Loucy (cell line): ENCODE measurements around the gene SUSD2.

Source experiments
- H2AFZ ChIP-seq: fragments of 200-600 bp; sonication (generic); 2 replicates; pipeline ENCODE4 v1.6.0; 2016; ENCODE audit warnings: antibody characterized with exemption, mild to moderate bottlenecking, low read length, moderate library complexity
- H3F3A ChIP-seq: fragments of 200-600 bp; 2 replicates; pipeline ENCODE4 v1.6.0; 2016; ENCODE audit warnings: antibody characterized with exemption, low read depth, mild to moderate bottlenecking
- H3K27me3 ChIP-seq: fragments of 200-600 bp; sonication (generic); 2 replicates; pipeline ENCODE4 v1.6.1; 2014; ENCODE audit warnings: low read length, mild to moderate bottlenecking; ENCODE audit not compliant: insufficient read depth, poor library complexity, severe bottlenecking
- H3K36me3 ChIP-seq: fragments of 200-600 bp; sonication (generic); 2 replicates; pipeline ENCODE4 v1.6.1; 2016; ENCODE audit warnings: low read length; ENCODE audit not compliant: insufficient read depth
- H3K4me1 ChIP-seq: fragments of 200-600 bp; sonication (generic); 2 replicates; pipeline ENCODE4 v1.5.1; 2014; ENCODE audit warnings: low read length, mild to moderate bottlenecking; ENCODE audit not compliant: insufficient read depth, poor library complexity, severe bottlenecking
- H3K4me2 ChIP-seq: fragments of 200-600 bp; sonication (generic); 2 replicates; pipeline ENCODE4 v1.6.0; 2014; ENCODE audit warnings: antibody characterized with exemption, low read length, low read depth, mild to moderate bottlenecking; ENCODE audit not compliant: poor library complexity, severe bottlenecking
- H3K4me3 ChIP-seq: fragments of 200-600 bp; sonication (generic); 2 replicates; pipeline ENCODE4 v1.5.1; 2014; ENCODE audit warnings: low read length, mild to moderate bottlenecking, mixed read lengths; ENCODE audit not compliant: poor library complexity, severe bottlenecking
- H3K79me2 ChIP-seq: fragments of 200-600 bp; sonication (generic); 2 replicates; pipeline ENCODE4 v1.6.1; 2014; ENCODE audit warnings: low read length; ENCODE audit not compliant: insufficient read depth
- H3K9ac ChIP-seq: fragments of 200-600 bp; sonication (generic); 2 replicates; pipeline ENCODE4 v1.6.0; 2014; ENCODE audit warnings: mild to moderate bottlenecking, low read depth, low read length, moderate library complexity; ENCODE audit not compliant: poor library complexity, severe bottlenecking
- H3K9me2 ChIP-seq: fragments of 200-600 bp; sonication (generic); replicated peaks from 2 replicates; pipeline ENCODE4 v1.6.1; 2016; ENCODE audit warnings: low read depth, low read length, mixed read lengths
- H3K9me3 ChIP-seq: fragments of 200-600 bp; sonication (generic); 2 replicates; pipeline ENCODE4 v1.6.1; 2014; ENCODE audit warnings: mild to moderate bottlenecking, antibody characterized with exemption, low read length, low read depth; ENCODE audit not compliant: insufficient read depth
- H4K20me1 ChIP-seq: fragments of 200-600 bp; sonication (generic); 2 replicates; pipeline ENCODE4 v1.6.0; 2014; ENCODE audit warnings: antibody characterized with exemption, low read length, mild to moderate bottlenecking; ENCODE audit not compliant: insufficient read depth, poor library complexity, severe bottlenecking
- EZH2phosphoT487 ChIP-seq: fragments of 200-600 bp; IDR thresholded peaks from 2 replicates; pipeline ENCODE4 v1.6.1; 2018; ENCODE audit warnings: antibody characterized with exemption, mild to moderate bottlenecking, moderate library complexity, borderline replicate concordance
- TF ChIP-seq, protein P1 (sequence below): fragments of 200-600 bp; sonication (generic); conservative IDR thresholded peaks from 2 replicates; pipeline ENCODE4 v1.5.1; 2014; ENCODE audit warnings: mild to moderate bottlenecking, antibody characterized with exemption, low read length

Gene SUSD2, protein sequence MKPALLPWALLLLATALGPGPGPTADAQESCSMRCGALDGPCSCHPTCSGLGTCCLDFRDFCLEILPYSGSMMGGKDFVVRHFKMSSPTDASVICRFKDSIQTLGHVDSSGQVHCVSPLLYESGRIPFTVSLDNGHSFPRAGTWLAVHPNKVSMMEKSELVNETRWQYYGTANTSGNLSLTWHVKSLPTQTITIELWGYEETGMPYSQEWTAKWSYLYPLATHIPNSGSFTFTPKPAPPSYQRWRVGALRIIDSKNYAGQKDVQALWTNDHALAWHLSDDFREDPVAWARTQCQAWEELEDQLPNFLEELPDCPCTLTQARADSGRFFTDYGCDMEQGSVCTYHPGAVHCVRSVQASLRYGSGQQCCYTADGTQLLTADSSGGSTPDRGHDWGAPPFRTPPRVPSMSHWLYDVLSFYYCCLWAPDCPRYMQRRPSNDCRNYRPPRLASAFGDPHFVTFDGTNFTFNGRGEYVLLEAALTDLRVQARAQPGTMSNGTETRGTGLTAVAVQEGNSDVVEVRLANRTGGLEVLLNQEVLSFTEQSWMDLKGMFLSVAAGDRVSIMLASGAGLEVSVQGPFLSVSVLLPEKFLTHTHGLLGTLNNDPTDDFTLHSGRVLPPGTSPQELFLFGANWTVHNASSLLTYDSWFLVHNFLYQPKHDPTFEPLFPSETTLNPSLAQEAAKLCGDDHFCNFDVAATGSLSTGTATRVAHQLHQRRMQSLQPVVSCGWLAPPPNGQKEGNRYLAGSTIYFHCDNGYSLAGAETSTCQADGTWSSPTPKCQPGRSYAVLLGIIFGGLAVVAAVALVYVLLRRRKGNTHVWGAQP

GRCh38 chr22:24181088-24181995 lies at the start of gene SUSD2:
Gene SUSD2 (plus strand): TSS chr22:24181487. CDS start chr22:24181520, 33 bp downstream.
- Histone ChIP-seq H3K27me3 (no peaks in the 10 kb centered on the region), H3F3A (no peaks in the 10 kb centered on the region), H3K9me3 (no peaks in the 10 kb centered on the region), H2AFZ (no peak within 1 kb of the TSS), H3K4me1 (no peaks in the 10 kb centered on the region), H3K4me2 (no peak within 1 kb of the TSS), H3K79me2 (no peaks in the 10 kb centered on the region), H4K20me1 (peaks cover 2% of the 10 kb centered on the region), H3K36me3 (peaks cover 24% of the 10 kb centered on the region; the same call in 1 of the 2 replicates), H3K9me2 (no peaks in the 10 kb centered on the region), H3K4me3 (no peak within 1 kb of the TSS), H3K9ac (no peak within 1 kb of the TSS)
- TF ChIP-seq, protein P1, sequence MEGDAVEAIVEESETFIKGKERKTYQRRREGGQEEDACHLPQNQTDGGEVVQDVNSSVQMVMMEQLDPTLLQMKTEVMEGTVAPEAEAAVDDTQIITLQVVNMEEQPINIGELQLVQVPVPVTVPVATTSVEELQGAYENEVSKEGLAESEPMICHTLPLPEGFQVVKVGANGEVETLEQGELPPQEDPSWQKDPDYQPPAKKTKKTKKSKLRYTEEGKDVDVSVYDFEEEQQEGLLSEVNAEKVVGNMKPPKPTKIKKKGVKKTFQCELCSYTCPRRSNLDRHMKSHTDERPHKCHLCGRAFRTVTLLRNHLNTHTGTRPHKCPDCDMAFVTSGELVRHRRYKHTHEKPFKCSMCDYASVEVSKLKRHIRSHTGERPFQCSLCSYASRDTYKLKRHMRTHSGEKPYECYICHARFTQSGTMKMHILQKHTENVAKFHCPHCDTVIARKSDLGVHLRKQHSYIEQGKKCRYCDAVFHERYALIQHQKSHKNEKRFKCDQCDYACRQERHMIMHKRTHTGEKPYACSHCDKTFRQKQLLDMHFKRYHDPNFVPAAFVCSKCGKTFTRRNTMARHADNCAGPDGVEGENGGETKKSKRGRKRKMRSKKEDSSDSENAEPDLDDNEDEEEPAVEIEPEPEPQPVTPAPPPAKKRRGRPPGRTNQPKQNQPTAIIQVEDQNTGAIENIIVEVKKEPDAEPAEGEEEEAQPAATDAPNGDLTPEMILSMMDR = no peak
- TF ChIP-seq EZH2phosphoT487 = no peak

GRCh38 chr22:24133187-24133965 lies 47.9 kb upstream of the SUSD2 start:
- H3K27me3 ChIP-seq = no peaks in the 10 kb centered on the region
- H4K20me1 ChIP-seq = no peaks in the 10 kb centered on the region
- H3K9me3 ChIP-seq = no peaks in the 10 kb centered on the region
- no peaks in the 10 kb centered on the region for H3K79me2 ChIP-seq
- no peak overlapping the region for H3K4me2 ChIP-seq
- peaks cover 5% of the 10 kb centered on the region for H3K4me1 ChIP-seq
- H3K9me2 ChIP-seq = no peaks in the 10 kb centered on the region
- no peak overlapping the region for H3K9ac ChIP-seq
- TF ChIP-seq EZH2phosphoT487 = no peak
- TF ChIP-seq, protein P1 = peak; percentile 62
- no peak overlapping the region for H2AFZ ChIP-seq
- H3K4me3 ChIP-seq = no peak overlapping the region
- H3F3A ChIP-seq = no peaks in the 10 kb centered on the region
- H3K36me3 ChIP-seq = peaks cover 59% of the 10 kb centered on the region; the same call in 1 of the 2 replicates
